Measurements from ENCODE around the gene CASZ1.

CASZ1 gene

GRCh38 chr1:10795276-10796021 lies 997 bp downstream of the CASZ1 start:
- DNase-seq (ENCODE audit: low read depth in 2 of 2): no peak

GRCh38 chr1:10794724-10795275 lies 1.6 kb downstream of the CASZ1 start:
- no peak for DNase-seq (ENCODE audit: low read depth in 2 of 2)

- no peak for DNase-seq (ENCODE audit: low read depth in 2 of 2)
Measured at GRCh38 chr1:10793129-10793651, 3.3 kb downstream of the CASZ1 start.

GRCh38 chr1:10791105-10791951 lies 5.1 kb downstream of the CASZ1 start:
- DNase-seq (ENCODE audit: low read depth in 2 of 2): no peak

GRCh38 chr1:10789803-10790702 lies 6.4 kb downstream of the CASZ1 start:
- DNase-seq (ENCODE audit: low read depth in 2 of 2): no peak

GRCh38 chr1:10789047-10789791 lies 7.2 kb downstream of the CASZ1 start:
- no peak for DNase-seq (ENCODE audit: low read depth in 2 of 2)

- DNase-seq (ENCODE audit: low read depth in 2 of 2): no peak
Measured at GRCh38 chr1:10788592-10789006, 7.8 kb downstream of the CASZ1 start.

- DNase-seq (ENCODE audit: low read depth in 2 of 2): no peak
Measured at GRCh38 chr1:10787286-10787685, 9.2 kb downstream of the CASZ1 start.

GRCh38 chr1:10785728-10786638 lies 10.5 kb downstream of the CASZ1 start:
- no peak for DNase-seq (ENCODE audit: low read depth in 2 of 2)

GRCh38 chr1:10784998-10785727 lies 11.3 kb downstream of the CASZ1 start:
- DNase-seq (ENCODE audit: low read depth in 2 of 2): no peak

- no peak for DNase-seq (ENCODE audit: low read depth in 2 of 2)
Measured at GRCh38 chr1:10782491-10783244, 13.8 kb downstream of the CASZ1 start.

- no peak for DNase-seq (ENCODE audit: low read depth in 2 of 2)
Measured at GRCh38 chr1:10781137-10781536, 15.3 kb downstream of the CASZ1 start.

- no peak for DNase-seq (ENCODE audit: low read depth in 2 of 2)
Measured at GRCh38 chr1:10779841-10780240, 16.6 kb downstream of the CASZ1 start.

- no peak for DNase-seq (ENCODE audit: low read depth in 2 of 2)
Measured at GRCh38 chr1:10779201-10779600, 17.2 kb downstream of the CASZ1 start.

GRCh38 chr1:10778640-10779039 lies 17.8 kb downstream of the CASZ1 start:
- no peak for DNase-seq (ENCODE audit: low read depth in 2 of 2)

- no peak for DNase-seq (ENCODE audit: low read depth in 2 of 2)
Measured at GRCh38 chr1:10777749-10778574, 18.5 kb downstream of the CASZ1 start.

- DNase-seq (ENCODE audit: low read depth in 2 of 2): no peak
Measured at GRCh38 chr1:10776190-10776905, 20.1 kb downstream of the CASZ1 start.
